T-helper 17 cell (primary cell): Measurements from ENCODE around the gene RPS19. TPM values are rescaled to one million over a fixed set of nuclear protein-coding genes. Genes with fewer than 3 reads are reported as not detected.

Source experiments
- ATAC-seq: fragments of 150-1000 bp; cut with Tn5 transposase; 2 replicates; pipeline ENCODE4 v1.10.0; 2021; ENCODE audit warnings: mild to moderate bottlenecking, moderate library complexity
- DNase-seq, 3 donors: peaks; one replicate each; pipeline versions ENCODE4 v3.0.0 to v3.0.0-alpha.2; 2020 to 2021
- H3K9me3 ChIP-seq: one replicate; pipeline ENCODE4 v1.7.0; 2013; ENCODE audit warnings: low read length, mild to moderate bottlenecking; ENCODE audit not compliant: control insufficient read depth, poor library complexity, severe bottlenecking
- H3K27ac Mint-ChIP-seq: one replicate; pipeline ENCODE4 v1.8.0; 2022; ENCODE audit warnings: mild to moderate bottlenecking, moderate library complexity, mixed read lengths
- H3K27me3 Mint-ChIP-seq: one replicate; pipeline ENCODE4 v1.8.0; 2022; ENCODE audit warnings: mixed read lengths
- H3K36me3 Mint-ChIP-seq: one replicate; pipeline ENCODE4 v1.8.0; 2022; ENCODE audit warnings: low read depth, mixed read lengths
- H3K4me1 Mint-ChIP-seq: one replicate; pipeline ENCODE4 v1.8.0; 2022; ENCODE audit warnings: mild to moderate bottlenecking, mixed read lengths
- H3K4me3 Mint-ChIP-seq: one replicate; pipeline ENCODE4 v1.8.0; 2022; ENCODE audit warnings: mild to moderate bottlenecking, moderate library complexity, mixed read lengths
- total RNA-seq, 4 donors: library from RNA in 2 of 4; stranded (reverse) in 2 of 4; gene quantifications; one replicate each; pipeline ENCODE4 v1.2.3 and lab custom pipeline; 2022 to 2026

The RPS19 gene
- total RNA-seq = 1,000 to 10,000 TPM; 3,299 to 3,349 TPM
- 822 to 1,271 reads per million in 2 donors for total RNA-seq (lab: John Stamatoyannopoulos, UW)

DNA sequence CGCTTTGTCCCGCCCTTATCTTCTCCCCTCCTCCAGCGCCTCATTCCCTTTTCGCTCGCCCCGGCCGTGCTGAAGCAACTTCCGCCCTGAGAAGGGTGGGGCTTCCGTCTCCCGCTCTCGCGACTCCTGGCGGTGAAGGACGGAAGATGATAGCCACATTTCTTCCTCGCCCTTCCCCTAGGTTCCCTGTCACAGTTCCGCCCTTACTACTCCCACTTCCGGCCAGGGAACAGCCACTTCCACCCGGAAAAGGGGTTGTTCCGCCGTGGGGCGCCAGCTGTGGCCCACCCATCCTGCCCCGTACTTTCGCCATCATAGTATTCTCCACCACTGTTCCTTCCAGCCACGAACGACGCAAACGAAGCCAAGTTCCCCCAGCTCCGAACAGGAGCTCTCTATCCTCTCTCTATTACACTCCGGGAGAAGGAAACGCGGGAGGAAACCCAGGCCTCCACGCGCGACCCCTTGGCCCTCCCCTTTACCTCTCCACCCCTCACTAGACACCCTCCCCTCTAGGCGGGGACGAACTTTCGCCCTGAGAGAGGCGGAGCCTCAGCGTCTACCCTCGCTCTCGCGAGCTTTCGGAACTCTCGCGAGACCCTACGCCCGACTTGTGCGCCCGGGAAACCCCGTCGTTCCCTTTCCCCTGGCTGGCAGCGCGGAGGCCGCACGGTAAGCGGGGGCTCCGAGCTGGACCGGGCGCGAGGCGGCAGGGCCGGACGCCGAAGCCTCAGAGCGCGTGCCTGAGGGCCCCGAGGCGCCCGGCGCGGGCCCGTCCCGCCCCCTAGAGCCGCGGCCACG is at the start of gene RPS19:
RPS19 (plus strand) TSS at position 638 of the 801 bp plus-strand sequence. CDS start 520 bp downstream, outside the sequence.
- Mint-ChIP-seq H3K4me1 (peaks cover 37% of the 10 kb centered on the region), H3K27me3 (peaks cover 4% of the 10 kb centered on the region), H3K36me3 (peaks cover 9% of the 10 kb centered on the region), H3K27ac (peak within 1 kb of the TSS; percentile 100), H3K4me3 (peak within 1 kb of the TSS; percentile 99)
- no peaks in the 10 kb centered on the region for H3K9me3 ChIP-seq
- peak; percentile 93 to 98 (median 96) for DNase-seq
- peak; percentile 88 for ATAC-seq

- no peak overlapping the region for H3K4me3 Mint-ChIP-seq
- H3K27ac Mint-ChIP-seq = no peak overlapping the region
- H3K4me1 Mint-ChIP-seq = peaks cover 7% of the 10 kb centered on the region
- no peaks in the 10 kb centered on the region for H3K36me3 Mint-ChIP-seq
- ATAC-seq (no peak), DNase-seq (no peak)
- H3K9me3 ChIP-seq = no peaks in the 10 kb centered on the region
- H3K27me3 Mint-ChIP-seq = peaks cover 9% of the 10 kb centered on the region
Measured at GRCh38 chr19:41810301-41810700, 49.8 kb upstream of the RPS19 start.

DNA sequence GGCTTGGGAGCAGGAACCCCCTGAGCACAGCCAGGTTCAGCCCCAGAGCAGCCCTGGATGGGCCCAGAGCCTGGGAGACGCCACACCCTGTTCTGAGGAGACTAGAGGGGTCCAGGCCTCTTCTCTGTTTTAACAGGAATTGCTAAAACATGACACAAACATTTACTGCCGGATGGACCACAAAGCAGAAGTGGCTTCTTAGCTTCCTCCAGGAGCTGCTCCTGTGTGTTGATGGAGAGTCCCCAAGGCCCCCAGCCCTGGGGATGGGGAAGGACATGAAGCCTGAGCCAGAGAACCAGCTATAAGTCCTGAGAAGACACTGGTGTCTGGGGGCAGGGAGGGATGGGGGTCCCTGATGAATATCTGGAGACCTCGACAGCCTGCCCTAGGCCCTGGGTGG is 49.0 kb upstream of the RPS19 start:
- ATAC-seq (no peak), DNase-seq (no peak)
- Mint-ChIP-seq H3K4me3 (no peak overlapping the region), H3K27ac (no peak overlapping the region), H3K27me3 (peaks cover 9% of the 10 kb centered on the region), H3K36me3 (no peaks in the 10 kb centered on the region), H3K4me1 (peaks cover 3% of the 10 kb centered on the region)
- H3K9me3 ChIP-seq = no peaks in the 10 kb centered on the region

DNA sequence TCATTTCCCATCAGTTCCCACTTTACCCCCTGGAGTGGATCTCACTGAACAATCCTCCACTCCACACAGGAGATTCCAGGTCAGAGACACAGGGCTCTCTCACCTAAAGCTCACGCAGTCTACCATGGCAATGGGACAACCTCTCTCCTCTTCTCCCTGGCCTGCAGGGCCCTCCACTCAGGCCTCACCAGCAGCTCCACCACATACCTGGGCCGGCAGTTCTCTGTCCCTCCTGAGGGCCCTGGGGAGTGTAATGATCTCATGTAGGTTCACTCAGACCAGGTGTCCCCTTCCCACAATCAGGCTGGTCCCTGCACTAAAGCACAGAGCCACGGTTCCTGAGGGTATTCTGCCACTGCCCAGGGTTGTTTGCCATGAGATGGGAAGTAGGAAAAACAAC is 48.1 kb upstream of the RPS19 start:
- no peak for ATAC-seq
- Mint-ChIP-seq H3K4me1 (peaks cover 3% of the 10 kb centered on the region), H3K27me3 (peaks cover 9% of the 10 kb centered on the region), H3K27ac (no peak overlapping the region), H3K4me3 (no peak overlapping the region), H3K36me3 (no peaks in the 10 kb centered on the region)
- no peak for DNase-seq
- H3K9me3 ChIP-seq = no peaks in the 10 kb centered on the region

GRCh38 chr19:41813911-41814310 is 46.1 kb upstream of the RPS19 start:
- ATAC-seq (no peak), DNase-seq (no peak)
- Mint-ChIP-seq H3K27me3 (no peaks in the 10 kb centered on the region), H3K27ac (no peak overlapping the region), H3K4me3 (no peak overlapping the region), H3K4me1 (peaks cover 3% of the 10 kb centered on the region), H3K36me3 (no peaks in the 10 kb centered on the region)
- no peaks in the 10 kb centered on the region for H3K9me3 ChIP-seq

GRCh38 chr19:41815301-41815700 is 44.8 kb upstream of the RPS19 start:
- Mint-ChIP-seq H3K27ac (no peak overlapping the region), H3K36me3 (no peaks in the 10 kb centered on the region), H3K4me1 (peaks cover 3% of the 10 kb centered on the region), H3K27me3 (no peaks in the 10 kb centered on the region), H3K4me3 (no peak overlapping the region)
- no peak for DNase-seq
- ATAC-seq = no peak
- no peaks in the 10 kb centered on the region for H3K9me3 ChIP-seq

GRCh38 chr19:41816761-41817160 is 43.3 kb upstream of the RPS19 start:
- H3K9me3 ChIP-seq = no peaks in the 10 kb centered on the region
- Mint-ChIP-seq H3K27ac (no peak overlapping the region), H3K4me3 (no peak overlapping the region), H3K4me1 (peaks cover 6% of the 10 kb centered on the region), H3K27me3 (peaks cover 12% of the 10 kb centered on the region), H3K36me3 (no peaks in the 10 kb centered on the region)
- ATAC-seq (no peak), DNase-seq (no peak)

GRCh38 chr19:41821003-41821735 is 38.9 kb upstream of the RPS19 start:
- H3K4me3 Mint-ChIP-seq = no peak overlapping the region
- H3K4me1 Mint-ChIP-seq = peaks cover 3% of the 10 kb centered on the region
- peak in 1 of 3 donors; percentile 26 for DNase-seq
- ATAC-seq = peak; percentile 82
- H3K27me3 Mint-ChIP-seq = peaks cover 33% of the 10 kb centered on the region
- H3K27ac Mint-ChIP-seq = no peak overlapping the region
- no peaks in the 10 kb centered on the region for H3K9me3 ChIP-seq
- peaks cover 2% of the 10 kb centered on the region for H3K36me3 Mint-ChIP-seq

- Mint-ChIP-seq H3K4me3 (no peak overlapping the region), H3K27ac (no peak overlapping the region), H3K36me3 (peaks cover 2% of the 10 kb centered on the region), H3K4me1 (peaks cover 2% of the 10 kb centered on the region), H3K27me3 (peaks cover 37% of the 10 kb centered on the region)
- no peak for DNase-seq
- ATAC-seq = no peak
- no peaks in the 10 kb centered on the region for H3K9me3 ChIP-seq
Measured at GRCh38 chr19:41837981-41838708, 21.9 kb upstream of the RPS19 start.

- Mint-ChIP-seq H3K27me3 (peaks cover 35% of the 10 kb centered on the region), H3K4me1 (peaks cover 2% of the 10 kb centered on the region), H3K36me3 (peaks cover 2% of the 10 kb centered on the region), H3K27ac (no peak overlapping the region), H3K4me3 (no peak overlapping the region)
- ATAC-seq (no peak), DNase-seq (no peak)
- no peaks in the 10 kb centered on the region for H3K9me3 ChIP-seq
Measured at GRCh38 chr19:41839211-41839610, 20.8 kb upstream of the RPS19 start.

GRCh38 chr19:41843371-41843770 is 16.7 kb upstream of the RPS19 start:
- H3K27me3 Mint-ChIP-seq = peaks cover 8% of the 10 kb centered on the region
- ATAC-seq (no peak), DNase-seq (no peak)
- peak overlapping the region; percentile 35 for H3K27ac Mint-ChIP-seq
- peaks cover 6% of the 10 kb centered on the region for H3K36me3 Mint-ChIP-seq
- no peak overlapping the region for H3K4me3 Mint-ChIP-seq
- H3K9me3 ChIP-seq = no peaks in the 10 kb centered on the region
- H3K4me1 Mint-ChIP-seq = no peaks in the 10 kb centered on the region

- DNase-seq = no peak
- no peak for ATAC-seq
- H3K4me3 Mint-ChIP-seq = no peak within 1 kb of the TSS
- H3K4me1 Mint-ChIP-seq = no peaks in the 10 kb centered on the region
- peaks cover 9% of the 10 kb centered on the region for H3K27me3 Mint-ChIP-seq
- peak within 1 kb of the TSS; percentile 35 for H3K27ac Mint-ChIP-seq
- no peaks in the 10 kb centered on the region for H3K9me3 ChIP-seq
- H3K36me3 Mint-ChIP-seq = peaks cover 6% of the 10 kb centered on the region
Measured at GRCh38 chr19:41844601-41845000, 15.5 kb upstream of the RPS19 start, which contains the start of gene LYPD4. Gene LYPD4 (minus strand): TSS chr19:41844683. CDS start chr19:41839285, 5,398 bp downstream.

GRCh38 chr19:41845001-41845050 is 15.2 kb upstream of the RPS19 start, which contains the start of gene DMRTC2:
Gene DMRTC2 (plus strand): TSS chr19:41845042. CDS start chr19:41847429, 2,387 bp downstream.
- no peaks in the 10 kb centered on the region for H3K9me3 ChIP-seq
- ATAC-seq (no peak), DNase-seq (no peak)
- H3K27me3 Mint-ChIP-seq = peaks cover 9% of the 10 kb centered on the region
- H3K36me3 Mint-ChIP-seq = peaks cover 6% of the 10 kb centered on the region
- peak within 1 kb of the TSS; percentile 35 for H3K27ac Mint-ChIP-seq
- H3K4me1 Mint-ChIP-seq = no peaks in the 10 kb centered on the region
- H3K4me3 Mint-ChIP-seq = no peak within 1 kb of the TSS
